Measurements from ENCODE around the gene UBE2M. TPM values are rescaled to one million over a fixed set of nuclear protein-coding genes. Genes with fewer than 3 reads are reported as not detected.

The UBE2M gene
- total and polyA plus RNA-seq, 2 experiments from 2014 or later: 54.4 to 111 TPM

GRCh38 chr19:58521651-58522050, 36.8 kb downstream of the UBE2M start:
- Histone ChIP-seq H3K4me2 (peak overlapping the region; percentile 25), H2AFZ (peak overlapping the region; percentile 7), H4K20me1 (ENCODE audit: insufficient read depth, poor library complexity, severe bottlenecking) (peaks cover 5% of the 10 kb centered on the region), H3K9me2 (replicated peaks; ENCODE audit: insufficient read depth) (no peaks in the 10 kb centered on the region), H3K36me3 (replicated peaks; ENCODE audit: insufficient read depth, low read depth) (no peaks in the 10 kb centered on the region), H3K27me3 (no peaks in the 10 kb centered on the region), H3K4me3 (no peak overlapping the region), H3K4me1 (ENCODE audit: insufficient read depth) (peaks cover 18% of the 10 kb centered on the region), H3K27ac (peak overlapping the region; percentile 99), H3K79me2 (peaks cover 22% of the 10 kb centered on the region), H3K9me3 (ENCODE audit: low read depth) (no peaks in the 10 kb centered on the region)
- WGBS (ENCODE audit: low lambda C conversion rate, missing lambda C conversion rate): 69% methylated on average over 4 of the region's 4 CpGs
- no peak for TF ChIP-seq EZH2 (IDR thresholded peaks at IDR 0.05; ENCODE audit: borderline replicate concordance)
- no peak for TF ChIP-seq CTCF (IDR thresholded peaks at IDR 0.05; ENCODE audit: poor library complexity)
- no peak for TF ChIP-seq EZH2phosphoT487 (IDR thresholded peaks at IDR 0.05; ENCODE audit: low read depth, severe bottlenecking, unreplicated experiment)
- no peak for DNase-seq (ENCODE audit: low spot score)

DNA sequence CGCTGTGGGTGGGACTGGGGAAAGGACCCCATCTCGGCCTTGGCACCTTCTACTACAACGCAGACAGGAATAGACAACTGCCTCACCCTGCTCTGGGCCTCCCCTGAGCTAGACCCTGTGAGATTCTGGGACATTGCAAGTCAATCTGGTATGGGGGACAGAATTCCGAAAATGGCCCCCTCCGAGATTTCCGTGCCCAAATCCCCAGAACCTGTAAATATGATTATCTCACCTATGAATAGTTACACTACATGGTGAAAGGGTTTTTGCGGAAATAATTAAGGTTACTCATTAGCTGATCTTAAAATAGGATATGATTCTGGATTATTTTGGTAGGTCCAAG, 38.2 kb downstream of the UBE2M start:
- H3K27me3 ChIP-seq: no peaks in the 10 kb centered on the region
- H4K20me1 ChIP-seq (ENCODE audit: insufficient read depth, poor library complexity, severe bottlenecking): peaks cover 5% of the 10 kb centered on the region
- WGBS (ENCODE audit: low lambda C conversion rate, missing lambda C conversion rate): 32% methylated on average over 7 of the region's 7 CpGs
- peak overlapping the region; percentile 99 for H3K4me2 ChIP-seq
- H3K9me2 ChIP-seq (replicated peaks; ENCODE audit: insufficient read depth): no peaks in the 10 kb centered on the region
- peak overlapping the region; percentile 74 for H2AFZ ChIP-seq
- H3K4me1 ChIP-seq (ENCODE audit: insufficient read depth): peaks cover 18% of the 10 kb centered on the region
- TF ChIP-seq EZH2 (IDR thresholded peaks at IDR 0.05; ENCODE audit: borderline replicate concordance): no peak
- no peak for TF ChIP-seq EZH2phosphoT487 (IDR thresholded peaks at IDR 0.05; ENCODE audit: low read depth, severe bottlenecking, unreplicated experiment)
- no peak for TF ChIP-seq CTCF (IDR thresholded peaks at IDR 0.05; ENCODE audit: poor library complexity)
- H3K27ac ChIP-seq: peak overlapping the region; percentile 99
- peaks cover 36% of the 10 kb centered on the region for H3K79me2 ChIP-seq
- peak overlapping the region; percentile 90 for H3K4me3 ChIP-seq
- no peak for DNase-seq (ENCODE audit: low spot score)
- no peaks in the 10 kb centered on the region for H3K36me3 ChIP-seq (replicated peaks; ENCODE audit: insufficient read depth, low read depth)
- H3K9me3 ChIP-seq (ENCODE audit: low read depth): no peaks in the 10 kb centered on the region

DNA sequence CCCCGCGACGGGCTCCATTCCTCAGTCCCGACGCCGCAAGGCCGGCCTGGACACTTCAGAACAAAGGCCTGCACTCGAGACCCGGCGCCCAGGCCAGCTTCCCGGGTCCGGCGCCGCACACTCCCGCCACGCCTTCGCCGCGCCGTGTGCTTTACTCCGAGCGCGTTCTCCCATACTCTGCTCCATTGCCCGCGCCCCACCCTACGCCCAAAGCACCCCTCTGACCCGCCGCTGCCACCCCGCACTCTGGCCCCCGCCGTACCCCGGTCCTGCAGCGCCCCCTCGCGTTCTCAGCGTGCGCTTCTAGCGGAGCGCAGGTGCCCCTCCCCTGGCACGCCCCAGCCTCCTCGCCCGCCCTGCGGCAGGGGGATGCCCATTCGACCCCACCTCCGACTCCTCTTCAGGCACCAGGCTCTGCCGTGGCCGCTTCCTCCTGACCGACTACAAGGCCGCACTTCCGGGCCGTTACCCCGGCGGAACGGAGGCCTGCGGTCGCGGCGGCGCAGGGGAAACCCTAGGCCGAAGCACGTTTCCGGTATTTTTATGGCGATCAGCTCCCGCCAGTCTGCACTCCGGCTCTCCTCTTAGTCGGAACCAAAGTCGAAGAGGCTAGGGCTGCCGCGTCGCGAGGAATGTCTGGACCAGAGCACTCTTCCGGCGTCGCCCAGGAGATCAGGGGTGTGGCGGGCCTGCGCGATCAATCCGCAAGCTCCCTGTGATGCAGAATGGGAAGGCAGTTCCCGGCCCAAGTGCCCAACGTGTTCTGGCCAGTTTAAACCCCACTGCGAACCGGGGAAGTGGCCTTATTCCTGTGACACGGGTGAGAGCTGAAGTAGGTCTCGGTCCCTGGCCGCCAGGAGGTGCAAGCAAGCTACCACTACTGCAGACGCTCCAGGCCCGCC, 38.8 kb downstream of the UBE2M start, which contains the start of gene ZBTB45:
TSS of gene ZBTB45 (minus strand) at position 456 of the 902 bp plus-strand sequence. CDS start 2,137 bp downstream, outside the sequence.
- peak within 1 kb of the TSS; percentile 93 for H2AFZ ChIP-seq
- peaks cover 42% of the 10 kb centered on the region for H3K79me2 ChIP-seq
- no peaks in the 10 kb centered on the region for H3K27me3 ChIP-seq
- no peaks in the 10 kb centered on the region for H3K36me3 ChIP-seq (replicated peaks; ENCODE audit: insufficient read depth, low read depth)
- no peaks in the 10 kb centered on the region for H3K9me2 ChIP-seq (replicated peaks; ENCODE audit: insufficient read depth)
- TF ChIP-seq CTCF (IDR thresholded peaks at IDR 0.05; ENCODE audit: poor library complexity) (peak; percentile 96), EZH2 (IDR thresholded peaks at IDR 0.05; ENCODE audit: borderline replicate concordance) (no peak)
- DNase-seq (ENCODE audit: low spot score): peak; percentile 96
- 1% methylated on average over 64 of the region's 87 CpGs for WGBS (ENCODE audit: low lambda C conversion rate, missing lambda C conversion rate)
- H3K4me3 ChIP-seq: peak within 1 kb of the TSS; percentile 90
- peak within 1 kb of the TSS; percentile 99 for H3K27ac ChIP-seq
- no peaks in the 10 kb centered on the region for H3K9me3 ChIP-seq (ENCODE audit: low read depth)
- H3K4me1 ChIP-seq (ENCODE audit: insufficient read depth): peaks cover 21% of the 10 kb centered on the region
- peaks cover 5% of the 10 kb centered on the region for H4K20me1 ChIP-seq (ENCODE audit: insufficient read depth, poor library complexity, severe bottlenecking)
- peak within 1 kb of the TSS; percentile 99 for H3K4me2 ChIP-seq

All from hepatocyte (in vitro differentiated cells).